OCI-LY3 (cell line): ENCODE measurements around the gene BABAM2.

Experiments used
- H2AFZ ChIP-seq: fragments of 200-600, 300-600 bp; shearing (Covaris generic); 2 replicates; pipeline ENCODE4 v1.6.0; 2014; ENCODE audit warnings: antibody characterized with exemption, low read depth, low read length
- H3K27ac ChIP-seq: fragments of 200-600, 300-600 bp; sonication (generic); 2 replicates; pipeline ENCODE4 v1.5.1; 2014; ENCODE audit warnings: mild to moderate bottlenecking, low read length, moderate library complexity, mixed read lengths
- H3K27me3 ChIP-seq: fragments of 200-600, 300-600 bp; sonication (generic); 2 replicates; pipeline ENCODE4 v1.6.1; 2014; ENCODE audit warnings: low read depth, low read length, mixed read lengths
- H3K36me3 ChIP-seq: fragments of 200-600, 300-600 bp; sonication (generic); replicated peaks from 2 replicates; pipeline ENCODE3; 2014; ENCODE audit warnings: low read depth, low read length, mixed read lengths
- H3K4me1 ChIP-seq: fragments of 300-600, 200-600 bp; sonication (generic); 2 replicates; pipeline ENCODE4 v1.6.1; 2014; ENCODE audit warnings: low read length, mixed read lengths
- H3K4me2 ChIP-seq: fragments of 200-600, 300-600 bp; sonication (generic); 2 replicates; pipeline ENCODE4 v1.6.1; 2014; ENCODE audit warnings: low read length, mixed read lengths
- H3K4me3 ChIP-seq: fragments of 300-600, 200-600 bp; sonication (generic); 2 replicates; pipeline ENCODE4 v1.5.1; 2014; ENCODE audit warnings: antibody characterized with exemption, mild to moderate bottlenecking, low read length, moderate library complexity
- H3K79me2 ChIP-seq: fragments of 300-600, 200-600 bp; shearing (Covaris generic); 2 replicates; pipeline ENCODE4 v1.6.1; 2014; ENCODE audit warnings: mild to moderate bottlenecking, low read length, mixed read lengths
- H3K9ac ChIP-seq: fragments of 300-600, 200-600 bp; shearing (Covaris generic); 2 replicates; pipeline ENCODE4 v1.6.0; 2014; ENCODE audit warnings: mild to moderate bottlenecking, low read length, moderate library complexity
- H3K9me3 ChIP-seq: fragments of 200-600, 300-600 bp; shearing (Covaris generic); 2 replicates; pipeline ENCODE4 v1.6.1; 2014; ENCODE audit warnings: low read length, mixed read lengths; ENCODE audit not compliant: insufficient read depth
- H4K20me1 ChIP-seq: fragments of 200-600, 300-600 bp; sonication (generic); 2 replicates; pipeline ENCODE4 v1.6.1; 2016; ENCODE audit warnings: low read length, mixed read lengths; ENCODE audit not compliant: insufficient read depth
- EZH2phosphoT487 ChIP-seq: fragments of 200-600 bp; shearing (Covaris generic); IDR thresholded peaks from 2 replicates; pipeline ENCODE4 v1.6.1; 2018; ENCODE audit warnings: antibody characterized with exemption, mixed run types, low read depth
- TF ChIP-seq, protein P1 (sequence below): fragments of 200-600, 300-600 bp; sonication (generic); IDR thresholded peaks from 2 replicates; pipeline ENCODE4 v1.5.1; 2014; ENCODE audit warnings: antibody characterized with exemption, low read length, low read depth

BABAM2 gene

DNA sequence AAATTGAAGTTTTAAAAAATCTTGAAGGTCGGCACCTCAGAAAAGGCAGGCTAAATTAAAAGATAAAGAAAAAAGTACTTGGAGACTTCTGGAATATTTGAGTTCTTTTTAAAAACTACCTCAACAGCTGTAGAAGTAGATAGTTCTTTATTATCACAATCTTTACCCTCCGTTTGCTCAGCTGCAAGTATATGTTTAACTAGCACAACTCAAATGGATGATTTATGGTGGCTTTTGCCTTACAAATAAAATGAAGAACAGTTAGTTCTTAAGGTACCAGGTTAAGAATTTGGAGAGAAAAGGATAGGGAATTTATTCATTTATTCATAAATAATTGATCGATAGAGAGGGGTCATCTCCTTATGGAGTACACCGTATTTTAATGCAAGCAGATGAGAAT is 264.6 kb downstream of the BABAM2 start:
- Histone ChIP-seq H3K4me1 (no peaks in the 10 kb centered on the region), H3K9me3 (no peaks in the 10 kb centered on the region), H3K27ac (no peak overlapping the region), H3K9ac (no peak overlapping the region), H2AFZ (no peak overlapping the region), H3K4me2 (no peak overlapping the region), H3K36me3 (no peaks in the 10 kb centered on the region), H4K20me1 (no peaks in the 10 kb centered on the region), H3K27me3 (no peaks in the 10 kb centered on the region), H3K79me2 (no peaks in the 10 kb centered on the region), H3K4me3 (no peak overlapping the region)
- TF ChIP-seq, protein P1, sequence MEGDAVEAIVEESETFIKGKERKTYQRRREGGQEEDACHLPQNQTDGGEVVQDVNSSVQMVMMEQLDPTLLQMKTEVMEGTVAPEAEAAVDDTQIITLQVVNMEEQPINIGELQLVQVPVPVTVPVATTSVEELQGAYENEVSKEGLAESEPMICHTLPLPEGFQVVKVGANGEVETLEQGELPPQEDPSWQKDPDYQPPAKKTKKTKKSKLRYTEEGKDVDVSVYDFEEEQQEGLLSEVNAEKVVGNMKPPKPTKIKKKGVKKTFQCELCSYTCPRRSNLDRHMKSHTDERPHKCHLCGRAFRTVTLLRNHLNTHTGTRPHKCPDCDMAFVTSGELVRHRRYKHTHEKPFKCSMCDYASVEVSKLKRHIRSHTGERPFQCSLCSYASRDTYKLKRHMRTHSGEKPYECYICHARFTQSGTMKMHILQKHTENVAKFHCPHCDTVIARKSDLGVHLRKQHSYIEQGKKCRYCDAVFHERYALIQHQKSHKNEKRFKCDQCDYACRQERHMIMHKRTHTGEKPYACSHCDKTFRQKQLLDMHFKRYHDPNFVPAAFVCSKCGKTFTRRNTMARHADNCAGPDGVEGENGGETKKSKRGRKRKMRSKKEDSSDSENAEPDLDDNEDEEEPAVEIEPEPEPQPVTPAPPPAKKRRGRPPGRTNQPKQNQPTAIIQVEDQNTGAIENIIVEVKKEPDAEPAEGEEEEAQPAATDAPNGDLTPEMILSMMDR, result no peak
- no peak for TF ChIP-seq EZH2phosphoT487

DNA sequence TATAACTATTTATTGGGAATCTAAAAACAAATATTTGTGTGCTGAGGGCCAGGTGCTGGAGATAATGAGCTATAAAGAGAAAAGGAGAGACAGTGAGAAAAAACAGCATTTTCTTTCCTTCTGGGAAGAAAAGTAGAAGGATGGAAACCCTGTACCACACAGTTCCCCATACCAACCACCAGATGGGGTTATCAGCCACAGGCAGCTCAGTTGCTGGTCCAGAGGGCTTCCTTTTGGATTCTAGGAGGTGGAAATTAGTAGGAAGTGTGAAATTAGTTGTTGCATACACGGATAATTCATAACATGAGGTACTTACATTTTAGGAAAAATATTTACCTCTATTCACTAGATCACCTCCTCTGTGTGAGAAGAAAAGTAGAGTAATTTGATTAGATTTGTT is 265.1 kb downstream of the BABAM2 start:
- no peaks in the 10 kb centered on the region for H4K20me1 ChIP-seq
- H3K4me1 ChIP-seq, result no peaks in the 10 kb centered on the region
- no peaks in the 10 kb centered on the region for H3K36me3 ChIP-seq
- no peak overlapping the region for H2AFZ ChIP-seq
- no peak overlapping the region for H3K4me3 ChIP-seq
- no peak overlapping the region for H3K4me2 ChIP-seq
- H3K27ac ChIP-seq, result no peak overlapping the region
- H3K27me3 ChIP-seq, result no peaks in the 10 kb centered on the region
- no peaks in the 10 kb centered on the region for H3K79me2 ChIP-seq
- H3K9me3 ChIP-seq, result no peaks in the 10 kb centered on the region
- no peak overlapping the region for H3K9ac ChIP-seq
- TF ChIP-seq, protein P1, result peak; percentile 61
- no peak for TF ChIP-seq EZH2phosphoT487

DNA sequence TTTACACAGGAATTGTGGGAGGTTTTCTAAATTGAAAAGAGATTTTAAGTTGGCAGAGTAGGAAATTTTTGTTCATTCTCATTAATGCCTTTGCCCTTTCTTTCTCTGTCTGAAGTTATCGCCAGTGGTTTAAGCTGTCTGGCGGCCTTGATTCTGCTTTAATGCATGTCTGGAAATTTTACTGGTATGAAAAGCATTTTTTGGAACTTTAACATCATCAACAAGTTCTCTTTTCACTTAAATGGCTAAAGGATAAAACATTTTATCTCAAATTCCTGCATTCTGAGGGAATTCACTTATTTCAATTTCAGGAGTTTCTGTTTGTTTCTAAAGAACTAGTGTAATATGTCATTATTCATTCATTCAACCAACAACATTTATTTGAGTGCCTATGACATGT is 268.3 kb downstream of the BABAM2 start:
- Histone ChIP-seq H3K9me3 (no peaks in the 10 kb centered on the region), H2AFZ (no peak overlapping the region), H3K27me3 (no peaks in the 10 kb centered on the region), H3K4me3 (no peak overlapping the region), H3K79me2 (no peaks in the 10 kb centered on the region), H3K27ac (no peak overlapping the region), H3K4me2 (no peak overlapping the region), H3K9ac (no peak overlapping the region), H3K36me3 (no peaks in the 10 kb centered on the region), H4K20me1 (no peaks in the 10 kb centered on the region), H3K4me1 (no peaks in the 10 kb centered on the region)
- TF ChIP-seq EZH2phosphoT487, result no peak
- TF ChIP-seq, protein P1, result no peak

DNA sequence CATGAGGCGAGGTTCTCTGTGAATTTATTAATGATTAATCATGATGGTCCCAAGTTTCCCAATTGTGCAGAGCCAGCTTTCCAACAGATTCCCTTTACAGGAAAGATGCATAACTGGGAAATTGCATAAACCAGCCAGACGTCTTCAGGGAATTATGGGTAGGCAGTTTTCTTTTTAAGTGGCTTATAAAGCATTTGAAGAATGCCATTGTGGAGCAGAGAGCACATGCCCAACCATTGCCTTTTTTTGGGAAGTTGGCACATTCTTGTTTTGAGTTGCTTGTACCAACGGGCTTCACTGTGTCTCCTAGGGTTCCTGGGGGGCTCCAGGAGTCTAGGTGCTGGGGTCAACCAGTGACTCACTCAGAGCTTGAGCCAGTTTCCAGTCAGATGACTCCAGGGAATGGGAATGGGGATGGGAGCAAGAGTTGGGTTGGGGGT is 270.5 kb downstream of the BABAM2 start:
- no peak overlapping the region for H3K4me2 ChIP-seq
- no peak overlapping the region for H3K4me3 ChIP-seq
- no peaks in the 10 kb centered on the region for H3K9me3 ChIP-seq
- H3K79me2 ChIP-seq, result no peaks in the 10 kb centered on the region
- TF ChIP-seq, protein P1, result no peak
- TF ChIP-seq EZH2phosphoT487, result no peak
- H3K27me3 ChIP-seq, result no peaks in the 10 kb centered on the region
- H2AFZ ChIP-seq, result no peak overlapping the region
- H4K20me1 ChIP-seq, result no peaks in the 10 kb centered on the region
- H3K9ac ChIP-seq, result no peak overlapping the region
- no peaks in the 10 kb centered on the region for H3K36me3 ChIP-seq
- H3K27ac ChIP-seq, result no peak overlapping the region
- H3K4me1 ChIP-seq, result no peaks in the 10 kb centered on the region
